Adipocyte (in vitro differentiated cells): ENCODE measurements around the gene PSKH1.
"Not testable (repeated sequence)": the region's sequence is repeated elsewhere in the genome, so short reads cannot be mapped to it uniquely, and the experiment has no call there.

Experiments
- DNase-seq: peaks from one replicate; pipeline ENCODE4 v3.0.0-alpha.2; 2015; ENCODE audit warnings: low read depth
- H3K27me3 ChIP-seq: replicated peaks from 2 replicates; pipeline ENCODE4 v1.7.0; 2013; ENCODE audit warnings: mild to moderate bottlenecking, low read length, moderate library complexity; ENCODE audit not compliant: control insufficient read depth, insufficient read depth
- H3K36me3 ChIP-seq: 2 replicates; pipeline ENCODE4 v1.7.0; 2013; ENCODE audit warnings: low read length, mild to moderate bottlenecking, moderate library complexity; ENCODE audit not compliant: control insufficient read depth, insufficient read depth, severe bottlenecking
- H3K4me1 ChIP-seq: 2 replicates; pipeline ENCODE4 v1.7.0; 2013; ENCODE audit warnings: mild to moderate bottlenecking, low read length, moderate library complexity; ENCODE audit not compliant: control insufficient read depth, insufficient read depth
- H3K4me3 ChIP-seq: 2 replicates; pipeline ENCODE4 v1.7.0; 2013; ENCODE audit warnings: mild to moderate bottlenecking, low read length, moderate library complexity
- H3K9ac ChIP-seq: 2 replicates; pipeline ENCODE4 v1.7.0; 2013; ENCODE audit warnings: mild to moderate bottlenecking, low read length, moderate library complexity
- H3K9me3 ChIP-seq: 2 replicates; pipeline ENCODE4 v1.7.0; 2013; ENCODE audit warnings: mild to moderate bottlenecking, low read length, moderate library complexity; ENCODE audit not compliant: control insufficient read depth

PSKH1 gene

GRCh38 chr16:67856927-67857546 lies 36.0 kb upstream of the PSKH1 start:
- H3K4me3 ChIP-seq, result no peak overlapping the region
- DNase-seq, result no peak
- no peaks in the 10 kb centered on the region for H3K27me3 ChIP-seq
- peaks cover 48% of the 10 kb centered on the region for H3K4me1 ChIP-seq
- H3K9me3 ChIP-seq, result no peaks in the 10 kb centered on the region
- H3K9ac ChIP-seq, result no peak overlapping the region
- no peaks in the 10 kb centered on the region for H3K36me3 ChIP-seq

DNA sequence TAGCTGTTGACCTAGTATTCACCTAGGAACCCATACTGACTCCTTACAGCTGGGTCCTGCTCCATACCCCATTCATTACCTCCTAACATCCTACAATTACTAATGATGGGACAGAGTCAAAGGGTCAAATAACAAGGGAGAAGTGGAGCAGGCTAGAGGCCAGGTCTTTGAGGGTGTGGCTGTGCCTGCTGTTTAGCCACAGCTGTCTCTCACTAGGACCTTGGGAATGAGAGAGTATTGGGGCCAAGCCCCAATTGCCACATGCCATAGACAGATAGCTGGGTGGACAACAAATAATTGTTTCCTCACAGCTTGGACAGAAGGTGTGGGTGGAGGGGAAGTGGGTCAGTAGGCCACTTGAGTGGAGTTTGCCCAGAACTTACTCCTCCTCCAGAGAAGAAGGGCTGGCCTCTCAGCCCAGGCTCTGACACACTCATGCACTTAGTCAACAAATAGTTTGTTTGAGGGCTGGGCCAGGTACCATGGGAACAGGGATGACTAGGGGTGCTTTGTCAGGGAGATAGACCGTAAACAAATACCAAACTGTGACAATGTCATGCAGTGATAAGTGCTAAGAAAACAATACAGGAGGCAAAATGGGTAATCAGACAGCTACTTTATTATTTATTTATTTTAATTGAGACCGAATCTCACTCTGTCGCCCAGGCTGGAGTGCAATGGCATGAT lies 35.4 kb upstream of the PSKH1 start:
- no peak overlapping the region for H3K4me3 ChIP-seq
- H3K27me3 ChIP-seq, result no peaks in the 10 kb centered on the region
- H3K9me3 ChIP-seq, result no peaks in the 10 kb centered on the region
- peak; percentile 88 for DNase-seq
- H3K36me3 ChIP-seq, result no peaks in the 10 kb centered on the region
- peaks cover 54% of the 10 kb centered on the region for H3K4me1 ChIP-seq
- no peak overlapping the region for H3K9ac ChIP-seq

DNA sequence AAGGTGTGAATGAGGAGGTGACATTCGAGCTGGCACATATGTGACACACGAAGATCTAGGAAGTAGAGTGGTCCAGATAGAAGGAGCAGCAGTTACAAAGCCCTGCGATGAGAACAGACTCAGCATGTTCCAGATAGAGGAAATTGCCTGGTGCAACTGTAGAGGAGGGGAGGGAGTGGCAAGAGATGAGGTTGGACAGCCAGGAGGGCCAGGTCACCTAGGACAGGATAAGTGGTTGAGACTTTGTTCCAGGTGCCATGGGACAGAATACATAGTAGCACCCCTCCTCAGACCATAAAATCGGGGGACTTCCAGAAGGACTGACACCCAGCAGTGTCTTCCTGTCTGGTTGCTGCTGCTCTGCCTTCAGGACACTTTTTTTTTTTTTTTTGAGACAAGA lies 34.6 kb upstream of the PSKH1 start:
- Histone ChIP-seq H3K9ac (no peak overlapping the region), H3K27me3 (no peaks in the 10 kb centered on the region), H3K4me1 (peaks cover 62% of the 10 kb centered on the region), H3K36me3 (no peaks in the 10 kb centered on the region), H3K4me3 (no peak overlapping the region), H3K9me3 (no peaks in the 10 kb centered on the region)
- peak; percentile 9 for DNase-seq

DNA sequence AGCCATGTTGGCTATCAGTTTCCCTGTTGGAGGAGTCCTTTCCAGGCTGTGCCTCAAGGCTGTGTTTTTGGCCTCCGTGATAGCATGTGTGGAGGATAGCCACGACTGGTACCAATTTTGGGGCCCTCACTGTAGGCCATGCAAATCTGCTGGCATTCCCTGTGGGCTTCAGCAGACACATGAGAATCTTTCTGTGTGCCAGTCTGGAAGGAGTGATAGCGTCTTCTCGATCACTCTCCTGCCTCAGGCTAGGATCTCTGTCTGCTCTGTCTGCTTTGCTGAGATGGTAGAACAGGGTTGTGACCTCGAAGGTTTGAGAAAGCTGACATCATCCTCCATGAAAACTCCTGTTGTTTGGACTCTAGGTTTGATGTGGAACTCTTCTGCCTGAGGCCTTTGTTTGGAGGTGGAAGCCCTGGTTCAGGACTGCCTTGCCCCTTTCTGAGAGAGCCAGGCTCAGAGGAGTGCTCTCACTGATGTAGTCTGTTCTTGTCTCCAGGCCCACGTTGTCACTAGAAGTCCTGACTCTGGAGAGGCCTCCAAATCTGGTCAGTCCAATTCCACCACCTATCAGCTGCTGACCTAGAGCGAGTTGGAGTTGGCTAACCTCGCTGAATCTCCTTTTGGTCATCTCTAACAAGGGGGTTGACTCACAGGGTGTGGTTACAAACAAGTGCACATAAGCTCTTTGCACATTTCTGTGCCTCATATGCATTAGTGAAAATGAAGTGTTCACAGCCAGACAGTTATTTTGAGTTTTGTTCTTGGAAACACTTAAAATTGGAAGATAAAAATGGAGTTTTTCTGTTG lies 32.3 kb upstream of the PSKH1 start:
- H3K36me3 ChIP-seq, result peaks cover 6% of the 10 kb centered on the region
- H3K4me3 ChIP-seq, result no peak overlapping the region
- H3K9ac ChIP-seq, result no peak overlapping the region
- peaks cover 71% of the 10 kb centered on the region for H3K4me1 ChIP-seq
- H3K27me3 ChIP-seq, result no peaks in the 10 kb centered on the region
- H3K9me3 ChIP-seq, result no peaks in the 10 kb centered on the region
- DNase-seq, result peak; percentile 41

DNA sequence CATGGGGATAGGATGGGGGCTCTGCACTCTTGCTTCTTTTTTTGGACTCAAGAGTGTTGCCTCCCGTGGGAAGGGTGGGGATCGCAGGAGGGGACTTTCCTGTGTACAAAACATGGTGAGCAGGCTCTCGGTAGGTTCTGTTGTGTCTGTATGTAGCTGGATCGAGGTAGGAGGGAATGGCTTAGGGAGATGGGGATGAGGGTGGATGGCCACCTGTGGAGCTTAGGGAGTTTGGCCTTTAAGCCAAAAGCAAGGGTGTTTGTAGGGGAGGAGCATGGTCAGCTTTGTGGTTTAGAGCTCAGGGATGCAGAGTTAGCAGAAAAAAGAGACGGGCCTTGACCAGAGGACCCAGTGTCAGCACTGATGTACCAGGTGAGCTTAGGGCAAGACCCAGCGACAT lies 31.2 kb upstream of the PSKH1 start:
- H3K4me1 ChIP-seq, result peaks cover 68% of the 10 kb centered on the region
- no peak overlapping the region for H3K9ac ChIP-seq
- DNase-seq, result no peak
- H3K9me3 ChIP-seq, result no peaks in the 10 kb centered on the region
- peaks cover 6% of the 10 kb centered on the region for H3K36me3 ChIP-seq
- H3K4me3 ChIP-seq, result no peak overlapping the region
- H3K27me3 ChIP-seq, result no peaks in the 10 kb centered on the region

GRCh38 chr16:67862623-67863583 lies 30.2 kb upstream of the PSKH1 start:
- Histone ChIP-seq H3K9ac (peak overlapping the region; percentile 76), H3K9me3 (no peaks in the 10 kb centered on the region), H3K36me3 (peaks cover 14% of the 10 kb centered on the region), H3K4me1 (peaks cover 59% of the 10 kb centered on the region), H3K27me3 (no peaks in the 10 kb centered on the region), H3K4me3 (peak overlapping the region; percentile 71)
- peak; percentile 19 for DNase-seq

DNA sequence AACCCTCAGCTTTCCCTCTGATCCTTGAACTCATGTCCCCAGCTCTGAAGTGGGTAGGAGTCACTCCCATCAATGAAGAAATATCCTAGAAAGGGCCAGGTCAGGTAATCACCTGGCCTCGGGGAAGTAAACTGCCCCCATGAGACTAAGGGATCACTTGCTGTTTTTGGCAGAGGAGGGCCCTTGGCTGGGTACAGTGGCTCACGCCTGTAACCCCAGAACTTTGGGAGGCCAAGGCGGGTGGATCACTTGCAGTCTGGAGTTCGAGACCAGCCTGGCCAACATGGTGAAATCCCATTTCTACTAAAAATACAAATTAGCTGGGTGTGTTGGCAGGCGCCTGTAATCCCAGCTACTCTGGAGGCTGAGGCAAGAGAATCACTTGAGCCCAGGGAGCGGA lies 29.0 kb upstream of the PSKH1 start:
- H3K4me3 ChIP-seq, result peak overlapping the region; percentile 66
- not testable (repeated sequence) for DNase-seq

GRCh38 chr16:67864594-67864993 lies 28.5 kb upstream of the PSKH1 start:
- Histone ChIP-seq H3K9me3 (no peaks in the 10 kb centered on the region), H3K36me3 (peaks cover 24% of the 10 kb centered on the region), H3K4me3 (no peak overlapping the region)

More for the DNA sequence above, 29.0 kb upstream of the PSKH1 start:
- not testable (repeated sequence) for H3K9me3 ChIP-seq, H3K27me3 ChIP-seq
- Histone ChIP-seq H3K4me1 (peaks cover 54% of the 10 kb centered on the region), H3K36me3 (peaks cover 24% of the 10 kb centered on the region), H3K9ac (peak overlapping the region; percentile 76)

DNA sequence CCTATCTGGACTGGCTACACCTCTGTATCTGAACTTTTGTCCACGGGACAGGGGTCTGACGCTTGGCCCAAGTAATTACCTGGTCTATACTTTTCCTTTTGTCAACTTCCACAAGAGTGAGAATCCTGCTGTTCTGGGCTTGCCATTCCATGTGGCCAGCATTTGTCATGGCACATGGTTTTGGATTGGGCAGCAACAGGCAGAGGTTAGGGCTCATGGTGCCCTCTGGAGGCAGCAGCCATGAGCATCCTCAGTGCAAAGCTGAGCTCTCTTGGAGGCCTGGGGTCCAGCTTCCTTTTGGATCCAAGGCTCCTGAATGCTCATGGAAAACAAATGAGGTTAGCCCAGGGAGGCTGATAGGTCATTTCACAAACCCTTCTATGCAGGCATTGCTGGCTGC lies 27.7 kb upstream of the PSKH1 start:
- Histone ChIP-seq H3K4me3 (no peak overlapping the region), H3K9ac (no peak overlapping the region), H3K4me1 (peaks cover 53% of the 10 kb centered on the region), H3K9me3 (no peaks in the 10 kb centered on the region), H3K36me3 (peaks cover 31% of the 10 kb centered on the region), H3K27me3 (no peaks in the 10 kb centered on the region)
- peak; percentile 36 for DNase-seq

More at GRCh38 chr16:67864594-67864993, 28.5 kb upstream of the PSKH1 start:
- Histone ChIP-seq H3K4me1 (peaks cover 54% of the 10 kb centered on the region), H3K9ac (no peak overlapping the region), H3K27me3 (no peaks in the 10 kb centered on the region)
- DNase-seq, result no peak

- Histone ChIP-seq H3K4me3 (no peak overlapping the region), H3K9me3 (no peaks in the 10 kb centered on the region), H3K36me3 (peaks cover 50% of the 10 kb centered on the region), H3K27me3 (no peaks in the 10 kb centered on the region), H3K4me1 (peaks cover 27% of the 10 kb centered on the region), H3K9ac (no peak overlapping the region)
- DNase-seq, result no peak
Observed at GRCh38 chr16:67868290-67868689, 24.8 kb upstream of the PSKH1 start.
